ENCODE data around the gene PRR14L.
"Not testable (repeated sequence)": the region's sequence is repeated elsewhere in the genome, so short reads cannot be mapped to it uniquely, and the experiment has no call there.

PRR14L gene

GRCh38 chr22:31764785-31765184, 14.9 kb upstream of the PRR14L start:
- Histone ChIP-seq H3K4me2 (ENCODE audit: low read depth, low read length, poor library complexity, severe bottlenecking) (no peak overlapping the region), H3K27me3 (ENCODE audit: insufficient read depth, low read length, poor library complexity, severe bottlenecking) (no peaks in the 10 kb centered on the region), H3K4me3 (ENCODE audit: low read length, poor library complexity, severe bottlenecking) (no peak overlapping the region), H2AFZ (ENCODE audit: low read length) (no peak overlapping the region), H3K4me1 (ENCODE audit: insufficient read depth, low read length, poor library complexity, severe bottlenecking) (no peaks in the 10 kb centered on the region), H3F3A (ENCODE audit: low read depth) (no peaks in the 10 kb centered on the region), H3K9me2 (replicated peaks; ENCODE audit: low read depth, low read length) (no peaks in the 10 kb centered on the region), H3K79me2 (ENCODE audit: insufficient read depth, low read length) (no peaks in the 10 kb centered on the region), H3K36me3 (ENCODE audit: insufficient read depth, low read length) (peaks cover 36% of the 10 kb centered on the region; the same call in 1 of the 2 replicates), H4K20me1 (ENCODE audit: insufficient read depth, low read length, poor library complexity, severe bottlenecking) (no peaks in the 10 kb centered on the region), H3K9me3 (ENCODE audit: insufficient read depth, low read depth, low read length) (no peaks in the 10 kb centered on the region), H3K9ac (ENCODE audit: low read depth, low read length, poor library complexity, severe bottlenecking) (no peak overlapping the region)
- TF ChIP-seq CTCF (conservative IDR thresholded peaks at IDR 0.05; ENCODE audit: low read length), result no peak
- TF ChIP-seq EZH2phosphoT487 (IDR thresholded peaks at IDR 0.05; ENCODE audit: borderline replicate concordance), result no peak

DNA sequence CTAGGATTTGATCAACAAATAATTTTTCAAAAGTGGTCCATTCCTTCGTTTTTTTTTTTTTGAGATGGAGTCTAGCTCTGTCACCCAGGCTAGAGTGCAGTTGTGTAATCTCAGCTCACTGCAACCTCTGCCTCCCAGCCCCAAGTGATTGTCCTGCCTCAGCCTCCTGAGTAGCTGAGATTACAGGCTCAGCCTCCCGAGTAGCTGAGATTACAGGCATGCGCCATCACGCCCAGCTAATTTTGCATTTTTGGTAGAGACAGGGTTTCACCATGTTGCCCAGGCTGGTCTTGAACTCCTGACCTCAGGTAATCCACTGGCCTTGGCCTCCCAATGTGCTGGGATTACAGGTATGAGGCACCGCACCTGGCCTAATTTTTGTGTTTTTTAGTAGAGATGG, 8.9 kb upstream of the PRR14L start:
- H4K20me1 ChIP-seq (ENCODE audit: insufficient read depth, low read length, poor library complexity, severe bottlenecking); H3K36me3 ChIP-seq (ENCODE audit: insufficient read depth, low read length): not testable (repeated sequence)

GRCh38 chr22:31757265-31757664, 7.3 kb upstream of the PRR14L start:
- Histone ChIP-seq H3K4me1 (ENCODE audit: insufficient read depth, low read length, poor library complexity, severe bottlenecking) (peaks cover 38% of the 10 kb centered on the region), H2AFZ (ENCODE audit: low read length) (no peak overlapping the region), H4K20me1 (ENCODE audit: insufficient read depth, low read length, poor library complexity, severe bottlenecking) (no peaks in the 10 kb centered on the region), H3K9me3 (ENCODE audit: insufficient read depth, low read depth, low read length) (no peaks in the 10 kb centered on the region), H3K27me3 (ENCODE audit: insufficient read depth, low read length, poor library complexity, severe bottlenecking) (no peaks in the 10 kb centered on the region), H3K79me2 (ENCODE audit: insufficient read depth, low read length) (peaks cover 24% of the 10 kb centered on the region), H3F3A (ENCODE audit: low read depth) (no peaks in the 10 kb centered on the region; the same call in 1 of the 2 replicates), H3K4me2 (ENCODE audit: low read depth, low read length, poor library complexity, severe bottlenecking) (peak overlapping the region; percentile 22), H3K36me3 (ENCODE audit: insufficient read depth, low read length) (no peaks in the 10 kb centered on the region), H3K9ac (ENCODE audit: low read depth, low read length, poor library complexity, severe bottlenecking) (no peak overlapping the region), H3K9me2 (replicated peaks; ENCODE audit: low read depth, low read length) (no peaks in the 10 kb centered on the region), H3K4me3 (ENCODE audit: low read length, poor library complexity, severe bottlenecking) (no peak overlapping the region)
- TF ChIP-seq EZH2phosphoT487 (IDR thresholded peaks at IDR 0.05; ENCODE audit: borderline replicate concordance) (no peak), CTCF (conservative IDR thresholded peaks at IDR 0.05; ENCODE audit: low read length) (no peak)

More for the DNA sequence above, 8.9 kb upstream of the PRR14L start:
- Histone ChIP-seq H3K79me2 (ENCODE audit: insufficient read depth, low read length) (peaks cover 24% of the 10 kb centered on the region), H3K4me1 (ENCODE audit: insufficient read depth, low read length, poor library complexity, severe bottlenecking) (peaks cover 26% of the 10 kb centered on the region)
- not testable (repeated sequence) for H3K9me2 ChIP-seq (replicated peaks; ENCODE audit: low read depth, low read length); H3K27me3 ChIP-seq (ENCODE audit: insufficient read depth, low read length, poor library complexity, severe bottlenecking); H3F3A ChIP-seq (ENCODE audit: low read depth); H3K4me2 ChIP-seq (ENCODE audit: low read depth, low read length, poor library complexity, severe bottlenecking); H3K4me3 ChIP-seq (ENCODE audit: low read length, poor library complexity, severe bottlenecking); H3K9ac ChIP-seq (ENCODE audit: low read depth, low read length, poor library complexity, severe bottlenecking); H2AFZ ChIP-seq (ENCODE audit: low read length); H3K9me3 ChIP-seq (ENCODE audit: insufficient read depth, low read depth, low read length)

DNA sequence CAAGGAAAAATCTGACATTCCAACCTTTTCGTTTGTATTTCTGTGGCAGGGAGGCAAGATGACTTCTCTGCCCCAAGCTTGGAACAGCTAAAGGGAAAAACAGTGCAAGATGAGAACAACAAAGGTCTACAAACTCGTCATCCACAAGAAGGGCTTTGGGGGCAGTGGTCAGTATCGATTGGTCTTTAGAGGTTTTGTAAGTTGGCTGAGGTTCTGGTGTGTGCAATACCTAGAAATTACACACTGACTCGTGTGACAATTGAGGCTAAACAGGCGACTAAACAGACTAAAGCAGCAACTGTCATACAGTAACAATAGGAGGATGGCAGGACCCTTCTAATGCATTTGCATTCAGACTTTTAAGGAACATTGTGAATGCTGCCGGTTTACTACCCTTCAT, 4.9 kb upstream of the PRR14L start:
- H2AFZ ChIP-seq (ENCODE audit: low read length), result no peak overlapping the region

More for the DNA sequence above, 4.9 kb upstream of the PRR14L start:
- no peaks in the 10 kb centered on the region for H3K27me3 ChIP-seq (ENCODE audit: insufficient read depth, low read length, poor library complexity, severe bottlenecking)
- H3K36me3 ChIP-seq (ENCODE audit: insufficient read depth, low read length), result no peaks in the 10 kb centered on the region
- peaks cover 24% of the 10 kb centered on the region for H3K79me2 ChIP-seq (ENCODE audit: insufficient read depth, low read length)
- peak overlapping the region; percentile 67 for H3K4me2 ChIP-seq (ENCODE audit: low read depth, low read length, poor library complexity, severe bottlenecking)
- H3K9me2 ChIP-seq (replicated peaks; ENCODE audit: low read depth, low read length), result no peaks in the 10 kb centered on the region
- peak overlapping the region; percentile 80 for H3K4me3 ChIP-seq (ENCODE audit: low read length, poor library complexity, severe bottlenecking)
- peaks cover 45% of the 10 kb centered on the region for H3K4me1 ChIP-seq (ENCODE audit: insufficient read depth, low read length, poor library complexity, severe bottlenecking)
- H3K9me3 ChIP-seq (ENCODE audit: insufficient read depth, low read depth, low read length), result no peaks in the 10 kb centered on the region
- peak overlapping the region; percentile 92 for H3K9ac ChIP-seq (ENCODE audit: low read depth, low read length, poor library complexity, severe bottlenecking)
- no peaks in the 10 kb centered on the region for H4K20me1 ChIP-seq (ENCODE audit: insufficient read depth, low read length, poor library complexity, severe bottlenecking)
- TF ChIP-seq CTCF (conservative IDR thresholded peaks at IDR 0.05; ENCODE audit: low read length) (no peak), EZH2phosphoT487 (IDR thresholded peaks at IDR 0.05; ENCODE audit: borderline replicate concordance) (no peak)
- no peaks in the 10 kb centered on the region; the same call in 1 of the 2 replicates for H3F3A ChIP-seq (ENCODE audit: low read depth)

All from Loucy (cell line).